Left hindlimb (tissue), 1 donor: ENCODE data around the gene SAMD5.
A peak's percentile ranks its signal among the peaks of the same experiment; 100 is the strongest.

Experiments used
- DNase-seq: peaks from one replicate; pipeline ENCODE4 v3.0.0-alpha.2; 2018

Gene SAMD5

GRCh38 chr6:147508042-147508865, at the start of gene SAMD5:
Gene SAMD5 (plus strand): TSS chr6:147508690. CDS start chr6:147508929, 239 bp downstream.
- peak; percentile 87 for DNase-seq

- DNase-seq: no peak
Measured at GRCh38 chr6:147459780-147460179, 48.7 kb upstream of the SAMD5 start.

- DNase-seq: no peak
Measured at GRCh38 chr6:147463651-147464050, 44.8 kb upstream of the SAMD5 start.

- no peak for DNase-seq
Measured at GRCh38 chr6:147467428-147467827, 41.1 kb upstream of the SAMD5 start.

- DNase-seq: no peak
Measured at GRCh38 chr6:147467886-147468285, 40.6 kb upstream of the SAMD5 start.

GRCh38 chr6:147468634-147469033, 39.9 kb upstream of the SAMD5 start:
- DNase-seq: no peak

GRCh38 chr6:147479857-147480256, 28.6 kb upstream of the SAMD5 start:
- DNase-seq: no peak

- DNase-seq: no peak
Measured at GRCh38 chr6:147486683-147487082, 21.8 kb upstream of the SAMD5 start.

GRCh38 chr6:147497472-147497871, 11.0 kb upstream of the SAMD5 start:
- DNase-seq: no peak

GRCh38 chr6:147503587-147503986, 4.9 kb upstream of the SAMD5 start:
- DNase-seq: no peak

GRCh38 chr6:147504848-147505247, 3.6 kb upstream of the SAMD5 start:
- DNase-seq: no peak

GRCh38 chr6:147506704-147507114, 1.8 kb upstream of the SAMD5 start:
- DNase-seq: peak; percentile 81

GRCh38 chr6:147507162-147508041, 1.1 kb upstream of the SAMD5 start:
- DNase-seq: peak; percentile 51

- DNase-seq: no peak
Measured at GRCh38 chr6:147508866-147509608, 547 bp downstream of the SAMD5 start.

- DNase-seq: no peak
Measured at GRCh38 chr6:147509891-147510290, 1.4 kb downstream of the SAMD5 start.

- DNase-seq: no peak
Measured at GRCh38 chr6:147510929-147511590, 2.6 kb downstream of the SAMD5 start.

GRCh38 chr6:147514831-147515230, 6.3 kb downstream of the SAMD5 start:
- DNase-seq: no peak

- DNase-seq: no peak
Measured at GRCh38 chr6:147515327-147515726, 6.8 kb downstream of the SAMD5 start.

GRCh38 chr6:147522597-147522996, 14.1 kb downstream of the SAMD5 start:
- no peak for DNase-seq

GRCh38 chr6:147525519-147526209, 17.2 kb downstream of the SAMD5 start:
- no peak for DNase-seq

- DNase-seq: no peak
Measured at GRCh38 chr6:147527197-147527596, 18.7 kb downstream of the SAMD5 start.
